HG03342 (cell line): ENCODE results near the gene RHBDL2.
"Not testable (repeated sequence)": the region's sequence is repeated elsewhere in the genome, so short reads cannot be mapped to it uniquely, and the experiment has no call there.

Experiments
- ATAC-seq: cut with Tn5 transposase; IDR thresholded peaks from one replicate; pipeline ENCODE4 v1.9.1; 2021; ENCODE audit warnings: mild to moderate bottlenecking, moderate library complexity; ENCODE audit not compliant: unreplicated experiment

Gene RHBDL2

GRCh38 chr1:38938722-38939260 lies 2.8 kb downstream of the RHBDL2 start:
- ATAC-seq, result no peak

DNA sequence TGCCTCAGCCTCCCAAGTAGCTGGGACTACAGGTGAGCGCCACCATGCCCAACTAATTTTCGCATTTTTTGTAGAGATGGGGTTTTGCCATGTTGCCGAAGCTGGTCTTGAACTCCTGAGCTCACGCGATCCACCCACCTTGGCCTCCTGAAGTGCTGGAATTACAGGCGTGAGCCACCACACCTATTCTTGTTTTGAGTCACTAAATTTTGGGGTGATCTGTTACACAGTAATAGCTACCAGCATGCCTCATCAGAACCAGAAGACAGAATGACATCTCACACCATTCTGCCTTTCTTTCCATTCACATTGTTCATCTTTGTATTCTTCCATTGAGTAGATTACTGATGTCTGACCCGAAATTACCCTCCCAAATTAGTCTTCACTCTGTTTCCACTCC lies 9.1 kb downstream of the RHBDL2 start:
- ATAC-seq, result no peak

DNA sequence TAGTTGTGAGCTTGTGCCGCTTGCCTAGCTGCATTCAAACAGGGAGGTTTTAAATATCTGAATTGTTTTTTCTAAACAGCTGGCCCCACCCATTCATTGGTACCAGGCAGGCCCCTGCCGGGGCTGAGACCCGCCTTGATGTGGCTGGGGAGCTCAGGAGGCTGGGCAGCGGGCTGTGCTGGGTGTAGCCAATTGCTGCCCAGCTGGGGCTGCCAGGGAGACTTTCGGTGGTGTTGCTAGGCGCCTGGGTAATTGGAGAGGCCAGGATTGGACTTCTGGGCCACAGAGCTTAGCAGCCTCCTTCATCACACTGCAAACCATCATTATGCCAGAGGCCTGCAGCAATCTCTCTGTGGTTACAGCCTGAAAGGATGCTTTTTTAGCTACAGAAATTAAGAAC lies 12.2 kb downstream of the RHBDL2 start:
- ATAC-seq, result no peak

DNA sequence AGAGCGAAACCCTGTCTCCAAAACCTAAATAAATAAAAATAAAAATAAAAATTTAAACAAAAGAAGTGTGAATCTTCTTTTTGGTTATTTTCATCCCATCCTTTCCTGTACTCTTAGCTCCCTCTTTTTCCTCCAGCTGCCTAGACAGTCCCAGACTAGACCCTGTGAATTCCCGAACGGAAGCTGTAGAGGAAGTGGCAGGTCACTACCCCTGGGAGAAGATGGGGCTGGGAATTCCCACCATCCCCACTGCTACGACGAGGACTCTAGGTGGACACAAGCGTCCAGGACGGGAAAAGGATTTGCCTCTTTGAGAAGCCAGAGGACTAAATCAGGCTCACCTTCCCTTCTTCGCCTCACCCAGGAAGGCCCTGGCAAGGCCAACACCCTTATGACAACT lies 12.6 kb downstream of the RHBDL2 start:
- no peak for ATAC-seq

GRCh38 chr1:38926091-38926490 lies 15.5 kb downstream of the RHBDL2 start:
- ATAC-seq, result no peak

GRCh38 chr1:38925391-38925790 lies 16.2 kb downstream of the RHBDL2 start:
- no peak for ATAC-seq

GRCh38 chr1:38923607-38924006 lies 18.0 kb downstream of the RHBDL2 start:
- no peak for ATAC-seq

- ATAC-seq, result no peak
These were observed 22.5 kb downstream of the RHBDL2 start for GRCh38 chr1:38919130-38919529.

DNA sequence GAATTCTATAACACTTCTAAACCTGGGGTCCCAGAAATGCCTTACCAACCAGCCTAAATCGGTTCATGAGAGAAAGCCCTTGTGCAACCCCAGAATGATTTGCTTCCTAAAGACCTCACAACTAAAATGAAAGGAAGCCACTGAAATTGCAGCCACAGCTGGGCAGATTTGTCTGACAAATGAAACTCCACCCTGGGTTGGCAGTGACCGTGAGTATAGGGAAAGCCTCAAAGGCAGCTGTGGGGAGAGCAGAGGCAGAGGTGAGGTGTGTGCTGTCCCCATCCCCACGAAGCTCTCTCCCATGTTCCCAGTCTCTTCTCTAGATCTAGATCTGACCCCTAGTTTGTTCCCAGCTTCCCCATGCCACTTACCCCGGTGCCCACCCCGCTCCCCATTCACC lies 23.1 kb downstream of the RHBDL2 start:
- no peak for ATAC-seq

GRCh38 chr1:38917772-38918171 lies 23.9 kb downstream of the RHBDL2 start:
- no peak for ATAC-seq

- ATAC-seq, result no peak
These were observed 24.3 kb downstream of the RHBDL2 start for GRCh38 chr1:38917337-38917736.

DNA sequence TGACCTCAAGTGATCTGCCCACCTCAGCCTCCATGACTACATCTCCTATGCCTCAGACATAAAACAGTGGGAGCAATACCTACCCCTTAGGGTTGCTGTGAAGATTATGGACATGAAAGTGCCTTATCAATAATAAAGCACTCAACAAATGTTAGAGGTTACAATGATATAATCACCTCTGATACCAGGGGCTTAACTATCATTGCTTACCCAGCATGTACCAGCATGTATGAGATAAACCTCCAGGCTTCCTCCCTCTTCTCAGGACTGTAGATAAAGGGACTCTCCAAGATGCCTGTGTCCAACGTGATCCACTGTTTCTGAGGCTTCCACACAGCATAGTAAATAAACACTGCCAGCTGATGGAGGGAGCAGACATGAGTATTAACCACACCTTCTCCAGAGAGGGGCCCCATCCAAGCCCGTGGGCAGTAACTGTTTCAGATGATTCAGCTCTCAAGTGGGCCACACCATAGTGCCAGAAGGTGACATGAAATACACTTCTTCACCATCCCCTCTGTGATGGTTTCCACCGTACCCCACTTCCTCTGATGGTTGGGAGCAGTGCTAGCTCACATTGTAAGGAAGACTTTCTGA lies 26.2 kb downstream of the RHBDL2 start:
- ATAC-seq, result no peak

DNA sequence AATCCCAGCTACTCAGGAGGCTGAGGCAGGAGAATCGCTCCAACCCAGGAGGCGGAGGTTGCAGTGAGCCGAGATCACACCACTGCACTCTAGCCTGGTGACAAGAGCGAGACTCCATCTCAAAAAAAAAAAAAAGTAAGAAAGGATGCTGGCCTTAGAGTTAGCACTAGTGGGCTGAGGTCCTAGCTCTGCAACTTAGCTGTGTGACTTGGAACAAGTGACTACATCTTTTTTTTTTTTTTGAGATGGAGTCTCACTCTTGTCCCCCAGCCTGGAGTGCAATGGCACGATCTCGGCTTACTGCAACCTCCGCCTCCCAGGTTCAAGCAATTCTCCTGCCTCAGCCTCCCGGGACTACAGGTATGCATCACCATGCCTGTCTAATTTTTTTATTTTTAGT lies 26.7 kb downstream of the RHBDL2 start:
- ATAC-seq, result not testable (repeated sequence)

GRCh38 chr1:38908821-38909220 lies 32.8 kb downstream of the RHBDL2 start:
- ATAC-seq, result no peak

GRCh38 chr1:38905985-38906384 lies 35.6 kb downstream of the RHBDL2 start:
- ATAC-seq, result no peak

DNA sequence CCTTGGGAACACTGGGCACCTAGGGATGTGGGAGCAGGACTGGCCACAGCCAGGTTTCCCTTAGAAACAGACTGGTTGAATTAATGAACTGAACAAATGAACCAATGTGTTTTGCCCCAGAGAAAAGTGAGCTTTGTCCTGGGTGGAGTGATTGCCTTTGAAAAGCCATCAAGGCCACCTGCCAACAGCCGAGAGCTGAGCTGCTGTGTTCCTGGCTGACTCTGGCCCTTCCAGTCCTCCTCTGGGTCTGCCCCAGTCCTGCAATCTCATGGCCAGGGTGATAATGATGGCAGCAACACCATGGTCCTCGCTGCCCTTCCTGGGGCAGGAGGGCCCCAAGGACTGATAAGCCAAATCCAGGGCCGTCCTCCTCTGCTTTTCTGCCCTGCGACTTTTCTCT lies 42.1 kb downstream of the RHBDL2 start:
- no peak for ATAC-seq

DNA sequence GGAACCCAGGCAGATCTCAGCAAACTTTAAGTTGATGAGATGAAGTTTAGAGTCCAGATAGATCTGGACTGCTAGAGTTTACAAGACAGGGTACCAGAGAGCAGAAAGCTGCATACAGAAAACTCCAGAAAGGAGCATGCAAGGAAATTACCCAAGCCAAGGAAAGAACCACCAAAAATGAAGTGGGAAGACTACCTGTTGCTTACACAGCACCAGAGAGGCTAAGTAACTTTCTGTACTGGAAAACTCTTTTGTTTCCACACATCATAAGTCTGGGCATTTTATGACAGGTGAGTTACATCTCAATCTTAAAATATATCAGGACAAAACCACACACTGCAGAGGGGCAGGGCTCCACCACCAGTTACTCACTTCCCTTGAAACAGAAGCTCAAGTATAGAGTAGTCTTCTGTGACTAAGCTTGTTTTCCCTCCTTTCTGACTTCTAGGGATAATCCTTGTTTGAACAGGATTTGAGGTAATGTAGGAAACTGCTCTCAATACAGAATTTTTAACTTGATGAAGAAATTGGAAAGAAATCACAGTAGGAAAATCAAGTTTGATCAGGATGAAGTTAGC lies 42.9 kb downstream of the RHBDL2 start:
- no peak for ATAC-seq

- no peak for ATAC-seq
These were observed 45.5 kb downstream of the RHBDL2 start for GRCh38 chr1:38896169-38896568.

- ATAC-seq, result no peak
These were observed 48.7 kb downstream of the RHBDL2 start for GRCh38 chr1:38892976-38893375.

DNA sequence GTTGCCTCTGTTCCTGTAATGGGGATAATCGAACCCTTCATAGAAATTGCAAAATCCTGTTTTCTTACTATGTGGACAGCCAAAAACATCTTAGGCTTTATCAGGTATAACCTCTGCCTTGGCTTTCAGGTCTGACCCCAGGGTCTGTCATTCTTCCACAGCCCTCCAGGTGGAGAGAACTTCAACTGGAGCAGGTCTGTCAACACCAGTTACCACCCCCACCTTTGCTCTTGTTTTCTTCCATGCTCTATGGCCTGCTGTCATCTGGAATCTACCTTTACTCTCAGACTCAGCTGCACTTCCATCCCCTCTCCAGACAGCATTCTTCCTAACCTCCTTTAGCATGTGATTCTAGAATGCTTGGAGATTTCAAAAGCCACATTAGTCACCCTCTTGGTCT lies 49.9 kb downstream of the RHBDL2 start:
- ATAC-seq, result no peak

GRCh38 chr1:38889589-38889988 lies 52.0 kb downstream of the RHBDL2 start:
- no peak for ATAC-seq

- no peak for ATAC-seq
These were observed 53.0 kb downstream of the RHBDL2 start for GRCh38 chr1:38888423-38889333.
